ENCODE data around the gene PHF12.

The PHF12 gene

DNA sequence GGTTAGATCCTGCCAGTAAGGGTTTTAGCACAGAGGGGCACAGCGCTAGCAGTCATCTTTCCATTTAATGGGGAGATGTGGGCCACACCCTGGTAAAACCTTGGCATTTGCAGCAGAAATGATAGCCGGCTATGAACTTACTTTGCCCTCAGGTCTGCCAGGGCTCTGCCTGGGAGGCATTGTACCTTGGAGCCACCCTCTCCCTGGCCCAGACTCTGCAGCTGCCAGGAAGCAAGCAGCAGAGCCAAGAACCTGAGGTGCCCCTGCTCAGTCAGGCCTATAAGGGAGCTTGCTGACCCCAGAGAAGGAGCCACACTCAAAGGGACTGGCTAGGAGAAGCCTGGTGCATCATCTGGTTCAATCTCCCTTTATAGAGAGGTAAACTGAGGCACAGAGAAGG, 23.7 kb upstream of the PHF12 start:
- DNase-seq = no peak

DNA sequence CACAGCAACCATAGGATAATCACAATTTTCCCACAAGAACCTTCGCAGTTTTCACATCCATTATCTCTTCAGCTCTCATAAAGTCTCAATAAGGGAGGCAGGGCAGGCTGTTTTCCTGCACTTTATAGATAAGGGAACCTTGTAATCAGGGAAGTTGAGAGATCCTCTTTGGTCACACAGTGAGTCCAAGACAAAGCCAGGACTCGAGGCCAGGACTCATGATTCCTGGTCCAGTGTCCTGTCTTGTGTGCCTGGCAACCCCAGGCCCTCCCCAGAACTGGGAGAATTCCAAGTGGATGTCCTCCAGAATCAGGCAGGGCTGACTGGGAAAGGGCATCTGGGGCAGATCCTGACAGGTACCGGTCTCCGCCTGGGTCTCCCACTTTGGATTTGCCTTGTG, 23.1 kb upstream of the PHF12 start:
- no peak for DNase-seq

DNA sequence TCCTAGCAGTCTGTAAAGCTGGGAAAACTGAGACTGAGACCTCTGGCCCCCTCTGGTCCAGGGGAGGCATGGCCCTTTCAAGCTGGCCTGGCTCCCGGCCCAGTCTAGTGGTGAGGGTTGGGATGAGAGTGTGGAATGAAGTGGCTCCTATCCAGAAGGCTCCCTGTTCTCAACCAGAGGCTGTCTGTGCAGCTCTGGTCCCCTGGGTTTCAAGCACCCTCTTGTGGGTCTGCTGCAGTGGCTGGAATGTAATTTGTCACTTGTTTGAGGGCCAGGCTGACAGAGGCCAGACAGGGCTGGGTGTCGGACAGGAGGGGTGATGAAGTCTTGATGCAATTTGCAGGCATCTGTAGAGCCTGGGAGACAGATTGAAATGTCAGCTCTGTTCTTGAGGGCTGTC, 22.1 kb upstream of the PHF12 start:
- DNase-seq = no peak

DNA sequence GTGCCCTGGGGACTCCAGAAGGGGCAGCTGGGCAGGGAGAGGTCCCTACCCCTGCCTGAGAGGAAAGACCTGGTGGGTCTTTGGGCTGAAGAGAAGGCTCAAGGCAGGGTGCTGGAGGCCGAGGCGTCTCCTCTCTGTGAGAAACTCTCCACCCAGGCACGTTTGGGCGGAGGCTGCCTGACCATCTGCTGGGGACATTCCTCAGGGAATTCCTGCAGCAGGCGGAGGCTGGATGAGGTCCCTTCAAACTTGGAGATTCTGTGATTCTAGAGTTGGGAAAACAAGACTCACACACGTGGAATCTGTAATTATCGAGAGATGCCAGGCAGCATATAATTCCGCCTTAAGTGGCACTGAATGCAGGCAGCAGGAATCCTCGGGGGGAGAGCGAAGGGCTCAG, 21.1 kb upstream of the PHF12 start:
- DNase-seq = no peak

DNA sequence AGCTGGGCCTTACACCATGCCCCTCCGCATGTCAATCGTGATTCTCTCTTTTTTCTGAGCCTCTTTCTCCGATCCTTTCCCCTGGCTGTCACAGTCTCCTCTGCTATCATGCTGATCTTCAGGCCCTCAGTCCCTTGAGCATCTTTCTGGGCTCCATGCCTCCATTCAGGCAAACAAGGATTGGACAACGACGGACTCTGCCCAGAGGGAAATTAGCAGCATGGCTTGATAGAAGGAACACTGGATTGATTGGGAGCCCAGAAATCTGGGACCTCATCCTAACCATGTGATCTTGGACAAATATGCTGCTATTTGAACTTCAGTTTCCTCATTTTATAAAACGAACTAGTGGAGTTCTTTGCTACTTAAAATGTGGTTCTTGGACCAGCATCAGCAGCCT, 19.6 kb upstream of the PHF12 start:
- no peak for DNase-seq

DNA sequence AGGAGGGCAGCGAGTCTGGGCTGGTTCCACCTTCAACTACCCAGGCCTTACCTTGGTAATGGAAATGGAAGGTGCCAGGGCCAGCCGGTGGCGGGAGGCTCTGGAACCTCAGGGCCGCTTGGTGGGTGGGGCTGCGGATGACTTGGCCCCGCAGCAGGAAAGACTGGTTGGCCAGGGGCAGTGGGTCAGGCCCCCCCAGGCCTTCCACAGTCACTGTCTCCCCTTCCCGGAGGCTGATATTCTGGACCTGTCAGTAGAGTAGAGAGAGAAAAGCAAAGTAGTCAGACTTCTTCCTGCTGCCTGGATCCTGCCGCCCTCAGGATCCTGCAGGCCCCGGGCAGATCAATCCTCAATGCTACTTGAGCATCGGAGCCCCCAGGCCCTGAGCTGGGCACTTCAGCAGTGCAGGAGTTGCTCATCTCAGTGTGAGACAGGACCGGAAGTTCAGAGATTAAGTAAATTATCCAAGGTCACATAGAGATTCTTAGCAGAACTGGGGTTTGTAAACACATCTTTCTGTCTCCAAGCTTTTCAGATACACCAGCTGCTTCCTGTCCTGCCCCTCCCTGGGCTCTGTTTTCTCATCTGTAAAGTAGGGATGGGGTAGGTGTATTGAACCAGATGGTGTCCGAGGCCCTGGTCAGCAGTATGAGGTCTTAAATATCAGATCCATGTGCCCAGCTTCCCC, 18.5 kb upstream of the PHF12 start:
- DNase-seq = no peak

DNA sequence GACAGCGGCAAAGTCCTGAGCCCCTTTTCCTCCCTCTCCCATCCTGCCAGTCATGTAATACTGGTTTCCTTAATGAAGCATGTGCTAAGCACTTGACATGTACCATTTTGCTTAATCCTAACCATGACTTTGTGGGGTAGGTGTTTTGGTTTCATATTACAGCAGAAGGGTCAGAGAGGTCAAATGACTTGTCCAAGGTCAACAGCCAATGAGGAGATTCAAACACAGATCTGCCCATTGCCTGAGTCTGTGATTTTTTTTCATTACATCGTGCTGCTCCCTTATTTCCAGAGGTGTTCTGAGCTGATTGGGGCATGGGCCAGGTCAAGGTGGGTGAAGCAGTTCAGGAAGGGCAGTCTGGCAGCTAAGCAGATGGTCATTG, 17.6 kb upstream of the PHF12 start:
- no peak for DNase-seq

DNA sequence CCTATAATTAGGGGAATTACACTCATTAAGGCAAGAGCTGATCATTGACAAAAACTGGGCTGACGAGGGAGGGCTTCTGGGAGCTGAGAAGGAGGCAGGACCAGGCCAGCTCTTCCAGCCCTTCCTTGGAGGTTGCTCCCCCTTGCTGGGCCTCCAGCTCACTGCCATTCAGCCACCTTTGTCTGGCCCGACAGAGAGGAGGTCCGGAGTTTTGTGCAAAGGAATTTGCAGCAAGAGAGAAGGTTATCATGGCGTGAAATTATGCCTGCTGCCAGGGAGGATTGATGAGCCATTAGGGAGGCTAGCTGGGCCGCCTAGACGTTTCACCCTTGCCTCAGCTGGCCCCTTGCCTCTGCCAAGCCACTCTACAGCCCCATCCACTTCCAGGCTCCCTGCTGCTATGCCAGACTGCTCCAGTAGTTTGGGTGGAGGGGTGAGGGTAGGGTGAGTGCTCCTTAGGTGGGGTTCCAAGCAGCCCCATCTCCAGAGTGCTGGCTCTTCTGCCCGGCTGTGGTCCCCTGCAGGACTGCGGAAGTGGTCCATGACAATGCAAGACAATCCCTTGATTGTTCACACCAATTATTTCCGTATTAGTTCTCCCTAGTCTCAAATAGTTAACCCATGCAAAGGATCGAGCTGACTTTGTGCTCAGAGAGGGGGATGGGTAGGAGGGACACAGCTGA, 17.1 kb upstream of the PHF12 start:
- no peak for DNase-seq

DNA sequence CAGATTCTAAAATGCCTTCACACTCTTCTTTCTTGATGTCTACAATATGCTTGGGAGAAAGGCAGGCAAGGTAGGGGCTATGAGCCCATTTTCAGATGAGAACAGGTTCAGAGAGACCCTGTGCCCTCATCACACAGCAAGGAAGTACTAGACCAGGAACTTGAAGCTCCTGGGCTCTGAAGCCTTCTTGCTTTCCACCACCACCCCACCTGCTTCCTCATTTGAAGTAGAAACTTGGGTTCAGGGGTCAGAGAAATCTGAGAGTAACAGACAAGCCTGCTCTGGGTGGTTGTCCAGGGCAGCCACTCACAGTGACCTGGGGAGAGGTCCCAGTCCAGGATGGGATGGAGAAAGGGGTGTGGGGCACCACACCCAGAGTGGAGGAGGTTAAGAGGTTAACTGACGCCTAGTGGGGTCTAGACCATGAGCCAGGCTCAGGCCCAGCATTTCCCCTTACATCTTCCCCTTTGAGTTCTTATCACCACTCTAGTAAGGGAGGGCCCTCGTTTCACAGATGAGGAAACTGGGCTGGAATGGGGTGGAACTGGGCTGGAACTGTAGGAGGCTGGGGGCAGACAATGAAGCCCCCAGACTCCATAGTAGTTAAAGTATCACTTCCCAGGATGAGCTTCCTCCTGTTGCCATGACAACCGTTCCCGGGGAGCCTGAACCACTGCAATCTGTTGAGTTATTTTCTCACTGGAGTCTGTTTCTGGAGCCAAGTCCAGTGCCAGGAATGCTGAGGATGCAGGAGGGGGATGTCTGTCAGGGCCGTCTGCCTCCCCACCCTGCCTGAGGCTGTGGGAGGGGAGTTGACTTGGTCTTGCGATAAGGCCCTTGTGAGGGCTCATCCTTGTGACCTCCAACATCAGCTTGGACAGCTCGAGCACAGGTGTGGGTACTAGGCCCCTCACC, 16.2 kb upstream of the PHF12 start:
- no peak for DNase-seq

DNA sequence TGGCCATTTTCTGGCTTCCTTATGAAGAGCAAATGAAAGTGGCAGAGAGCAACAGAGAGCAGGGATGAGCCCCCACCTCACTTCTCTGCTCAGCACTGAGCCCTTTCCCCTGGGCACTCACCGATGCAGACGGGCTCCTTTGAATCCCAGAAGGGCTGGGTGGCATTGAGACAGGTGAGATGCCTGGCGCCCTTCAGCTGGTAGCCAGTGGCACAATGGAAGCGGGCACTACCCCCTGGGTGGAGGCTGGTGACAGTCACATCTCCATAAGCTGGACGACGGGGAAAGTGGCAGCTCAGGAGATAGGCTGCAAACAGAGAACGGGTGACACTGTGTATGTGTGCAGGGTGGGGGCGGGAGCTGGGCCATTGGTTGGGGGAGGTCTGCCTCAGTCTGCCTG, 12.5 kb upstream of the PHF12 start:
- DNase-seq = no peak

DNA sequence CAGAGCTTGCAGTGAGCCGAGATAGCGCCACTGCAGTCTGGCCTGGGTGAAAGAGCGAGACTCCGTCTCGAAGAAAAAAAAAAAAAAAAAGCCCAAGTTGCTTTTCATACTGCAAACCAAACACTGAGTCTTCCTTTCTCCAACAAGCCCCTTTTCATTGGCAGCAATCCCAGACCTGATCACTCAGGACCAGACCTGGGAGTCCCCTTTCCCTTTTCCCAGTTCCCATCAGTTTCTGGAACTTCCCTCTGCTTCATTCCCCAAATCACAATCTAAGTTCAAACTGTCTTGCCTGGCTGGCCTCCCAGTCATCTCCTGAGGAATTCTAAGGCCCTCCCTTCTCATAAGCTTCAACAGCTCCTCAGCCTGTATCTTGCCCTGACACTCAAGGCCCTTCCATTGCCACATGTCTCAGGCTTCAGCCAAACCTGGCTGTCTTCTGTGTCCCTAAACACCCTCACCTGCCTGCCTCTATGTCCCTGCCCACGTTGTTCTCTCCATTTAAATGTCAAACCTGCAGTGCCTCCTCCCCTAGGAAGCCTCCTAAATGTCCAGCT, 11.8 kb upstream of the PHF12 start:
- no peak for DNase-seq

DNA sequence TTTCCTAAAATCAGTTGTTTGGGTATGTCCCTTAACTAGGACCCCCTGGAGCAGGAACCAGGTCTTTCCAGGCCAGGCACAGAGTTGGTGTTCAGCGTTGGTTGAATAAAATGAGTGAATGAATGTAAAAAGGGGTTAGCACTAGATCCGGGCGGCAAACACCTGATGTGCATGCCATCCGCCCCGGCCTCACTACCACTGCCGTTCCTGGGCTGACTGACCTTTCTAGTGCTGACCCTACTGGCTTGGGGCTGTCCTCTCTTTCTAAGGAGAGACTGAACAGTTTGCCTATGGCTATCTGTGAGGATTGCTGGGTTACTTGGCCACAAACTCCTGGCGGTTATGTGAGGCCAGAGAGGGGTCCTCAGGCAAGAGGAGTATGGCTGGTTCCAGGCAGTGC, 10.1 kb upstream of the PHF12 start:
- no peak for DNase-seq

DNA sequence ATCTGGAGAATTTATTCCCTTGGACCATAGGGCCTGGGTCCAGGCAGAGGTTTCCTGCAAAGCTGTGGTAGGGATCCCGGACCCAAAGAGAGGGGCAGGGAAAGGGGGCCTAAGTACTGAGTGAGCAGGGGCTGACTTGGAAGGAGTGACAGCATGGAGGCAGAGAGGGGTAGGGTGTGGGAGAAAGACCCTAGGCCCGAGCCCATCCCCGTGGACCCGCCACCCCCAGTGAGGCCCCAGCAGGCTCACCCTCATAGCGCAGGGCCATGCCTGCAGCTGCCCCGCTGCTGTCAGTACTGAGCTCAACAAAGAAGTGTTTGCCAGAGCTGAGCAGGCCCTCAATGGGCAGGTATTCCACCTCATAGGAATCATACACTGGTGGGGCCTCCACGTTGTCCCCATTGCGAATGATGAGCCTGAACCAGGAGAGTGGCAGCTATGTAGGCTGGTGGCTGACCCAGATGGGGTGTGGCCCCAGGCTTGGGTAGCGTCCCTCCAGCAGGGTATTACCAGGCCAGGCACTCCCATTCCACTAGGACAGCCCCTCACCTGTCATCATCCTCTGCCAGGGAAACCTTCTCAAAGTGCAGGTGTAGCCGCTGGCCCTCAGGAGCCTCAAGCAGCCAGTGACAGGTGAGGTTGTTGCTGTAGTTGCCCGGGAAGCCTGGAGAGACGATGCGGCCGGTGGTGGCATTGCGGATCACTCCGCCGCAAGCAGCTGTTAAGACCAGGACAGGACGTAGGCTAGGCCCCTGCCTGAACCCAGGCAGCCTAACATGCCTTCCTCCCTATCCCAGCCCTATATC, 9.1 kb upstream of the PHF12 start:
- DNase-seq = no peak

DNA sequence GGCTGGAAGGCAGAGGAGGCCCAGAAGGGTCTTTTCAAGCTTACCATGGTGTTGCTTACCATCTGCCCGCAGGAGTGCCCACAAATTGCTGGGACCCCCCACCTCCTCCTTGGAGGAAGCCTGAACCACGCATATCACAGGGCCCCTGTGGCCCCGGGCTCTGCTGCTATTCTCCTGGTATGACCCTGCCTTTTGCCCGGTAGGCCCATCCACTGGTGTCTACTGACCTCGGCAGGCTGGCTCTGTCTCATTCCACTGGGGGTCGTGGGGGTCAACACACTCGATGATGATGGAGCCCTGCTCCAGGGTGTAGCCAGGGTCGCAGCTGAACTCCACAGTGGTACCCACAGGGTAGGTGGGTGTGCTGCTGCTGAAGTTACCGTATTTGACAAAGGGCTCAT, 8.2 kb upstream of the PHF12 start:
- DNase-seq = no peak

DNA sequence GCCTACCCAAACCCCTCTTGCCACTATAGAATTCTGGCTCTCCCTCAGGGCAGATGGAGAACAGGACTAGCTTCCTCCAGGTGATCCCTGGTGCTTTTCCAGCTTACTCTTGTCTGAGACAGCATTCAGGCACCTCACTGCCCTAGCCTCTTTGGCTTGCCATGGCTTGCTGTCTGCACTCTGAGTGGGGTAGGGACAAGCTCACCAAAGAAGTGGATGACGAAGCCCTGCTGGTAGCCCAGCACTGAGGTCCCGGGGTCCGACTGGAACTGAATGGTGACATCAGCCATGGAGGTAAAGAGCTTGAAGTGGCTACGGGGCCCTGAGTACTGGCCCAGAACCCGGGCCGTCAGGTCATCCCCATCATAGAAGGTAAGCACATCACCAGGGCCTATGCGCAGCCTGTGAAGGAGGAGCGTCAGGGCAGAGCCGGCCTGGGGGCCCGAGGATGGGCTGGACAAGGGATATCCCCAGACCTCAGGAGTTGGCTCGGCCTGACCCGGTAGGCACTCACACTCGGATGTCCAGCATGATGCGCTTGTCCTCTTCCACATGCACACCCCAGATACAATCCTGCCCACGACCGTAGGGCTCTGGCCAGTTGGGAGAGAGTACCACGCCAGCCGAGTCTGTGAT, 7.6 kb upstream of the PHF12 start:
- no peak for DNase-seq

DNA sequence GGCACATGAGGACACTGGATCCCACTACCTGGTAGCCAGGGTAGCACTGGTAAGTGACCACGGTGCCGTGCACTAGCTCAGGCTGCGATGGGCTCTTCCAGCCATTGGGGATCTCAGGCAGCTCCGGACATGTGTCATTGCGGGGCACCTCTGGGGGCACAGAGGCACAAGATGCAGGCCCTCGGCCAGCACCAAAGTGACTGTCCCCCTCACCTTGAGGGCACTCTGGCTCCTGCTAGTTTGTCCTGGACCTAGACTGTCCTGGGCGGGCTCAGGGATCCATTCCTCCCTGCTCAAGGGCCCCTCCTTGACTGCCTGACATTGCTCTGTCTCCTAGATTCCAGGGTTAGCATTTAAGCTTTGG, 6.7 kb upstream of the PHF12 start:
- DNase-seq = no peak

DNA sequence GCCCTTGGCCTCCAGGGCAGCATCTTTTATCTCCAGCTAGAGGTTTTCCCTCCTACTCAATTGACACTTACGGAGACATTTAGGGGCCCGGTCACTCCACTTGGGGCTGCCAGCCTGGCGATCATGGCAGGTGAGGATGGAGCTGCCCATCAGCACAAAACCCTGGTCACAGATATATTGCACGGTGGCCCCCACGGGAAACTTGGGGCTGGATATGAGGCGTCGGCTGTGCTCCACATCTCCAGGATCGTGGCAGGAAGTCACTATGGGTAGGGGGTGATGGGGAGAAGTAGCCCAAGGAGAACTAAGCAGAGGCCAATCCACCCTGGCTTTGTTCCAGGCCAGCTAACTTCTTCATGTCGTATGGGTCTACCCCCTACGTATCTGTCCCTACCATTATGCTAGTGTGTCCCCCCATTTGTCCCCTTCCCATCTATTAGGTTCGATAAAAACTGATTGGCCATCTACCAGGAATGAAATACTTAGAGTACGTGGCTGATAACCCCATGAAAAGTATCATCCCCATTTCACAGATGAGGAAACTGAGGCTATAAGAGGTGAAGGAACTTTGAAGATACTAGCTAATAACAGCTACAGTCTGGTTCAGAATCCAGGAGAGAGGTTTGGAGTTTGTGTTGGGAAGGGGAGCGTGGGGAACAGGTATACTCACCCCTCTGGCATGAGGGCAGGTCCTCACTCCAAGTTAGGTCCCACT, 6.1 kb upstream of the PHF12 start:
- DNase-seq = no peak

DNA sequence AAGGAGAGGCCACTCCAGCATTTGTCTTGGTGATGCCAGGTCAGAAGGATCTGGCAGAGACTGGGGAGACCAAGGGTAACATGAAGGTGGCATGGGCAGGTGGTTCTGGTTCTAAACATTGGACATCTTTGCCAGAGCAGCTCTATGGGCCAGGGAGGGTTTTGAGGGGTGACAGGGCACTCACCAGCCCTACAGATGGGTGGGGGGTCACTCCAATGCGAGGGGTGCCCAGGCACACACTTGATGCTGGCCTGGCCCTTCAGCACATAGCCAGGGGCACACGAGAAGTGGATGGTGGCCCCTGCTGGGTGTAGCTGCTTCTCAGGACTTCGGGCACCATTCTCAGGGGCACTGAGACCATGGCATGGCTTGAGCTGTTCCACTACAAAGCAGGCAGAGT, 5.5 kb upstream of the PHF12 start:
- no peak for DNase-seq

DNA sequence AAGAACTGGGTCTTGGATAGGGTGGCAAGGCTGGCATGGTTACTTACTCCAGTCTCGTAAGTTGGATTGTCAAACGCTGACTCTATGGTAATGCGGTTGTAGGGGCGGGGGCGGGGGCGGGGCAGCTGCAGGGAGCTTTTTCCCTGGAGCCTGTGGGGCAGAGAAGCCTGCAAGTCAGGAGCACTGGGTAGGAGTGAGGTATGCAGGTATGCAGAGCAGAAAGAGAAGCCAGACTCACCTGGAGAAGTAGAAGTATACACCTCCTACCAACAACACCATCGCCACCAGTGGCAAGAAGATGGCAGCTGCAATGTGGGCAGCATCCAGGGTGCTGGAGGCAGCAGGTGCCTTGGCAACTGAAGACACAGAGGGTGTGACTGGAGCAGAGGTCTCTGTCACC, 4.8 kb upstream of the PHF12 start:
- DNase-seq = no peak

DNA sequence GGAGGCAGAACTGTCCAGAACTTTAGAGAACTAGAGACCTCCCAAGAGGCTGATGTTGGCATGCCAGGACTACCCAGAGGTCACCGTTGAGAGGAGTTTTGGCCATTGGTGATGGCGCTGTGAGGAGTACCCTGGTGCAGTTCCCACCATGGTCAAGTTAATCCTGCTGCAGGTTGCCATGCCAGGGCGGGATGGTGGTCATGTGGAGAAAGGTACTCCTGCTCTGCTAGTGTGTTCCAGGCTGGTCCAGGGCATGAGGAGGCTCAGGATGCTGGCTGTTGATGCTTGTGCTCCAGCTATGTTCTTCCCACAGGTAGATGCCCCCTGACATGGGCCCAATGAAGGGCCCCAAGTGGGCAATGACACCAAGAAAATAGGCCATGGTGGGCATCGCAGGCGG, 4.1 kb upstream of the PHF12 start:
- no peak for DNase-seq

DNA sequence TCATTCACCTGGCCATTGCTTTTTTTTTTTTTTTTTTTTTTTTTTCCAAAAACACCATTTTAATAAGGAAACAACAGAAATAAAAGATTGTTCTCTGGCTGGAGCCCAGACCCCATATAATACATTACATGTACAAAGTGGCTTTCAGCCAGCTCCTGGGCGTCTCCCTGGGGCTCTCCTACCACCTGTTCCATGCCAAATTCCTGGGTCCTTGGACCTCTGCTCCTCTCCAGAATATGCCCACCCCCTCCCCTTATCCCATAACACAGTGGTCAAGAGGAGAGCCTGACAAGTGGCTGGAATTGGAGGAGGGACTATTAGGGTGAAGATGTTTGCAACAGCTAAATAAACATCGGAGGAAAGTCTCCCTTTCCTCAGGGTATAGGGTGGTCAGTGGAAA, 3.6 kb upstream of the PHF12 start:
- DNase-seq = no peak

Data from activated CD4-positive, alpha-beta T cell treated with anti-CD3 and anti-CD28 coated beads for 4 hours (primary cell).